NCI-H1105 (cell line): ENCODE data around the gene P2RX1.
"Not testable (repeated sequence)": the region's sequence is repeated elsewhere in the genome, so short reads cannot be mapped to it uniquely, and the experiment has no call there.

Experiments
- DNase-seq: peaks from one replicate; lab custom pipeline; 2025; lab: John Stamatoyannopoulos, UW

The P2RX1 gene

GRCh38 chr17:3951420-3951819 lies 35.2 kb upstream of the P2RX1 start:
- no peak for DNase-seq

GRCh38 chr17:3951003-3951402 lies 34.7 kb upstream of the P2RX1 start:
- no peak for DNase-seq

DNA sequence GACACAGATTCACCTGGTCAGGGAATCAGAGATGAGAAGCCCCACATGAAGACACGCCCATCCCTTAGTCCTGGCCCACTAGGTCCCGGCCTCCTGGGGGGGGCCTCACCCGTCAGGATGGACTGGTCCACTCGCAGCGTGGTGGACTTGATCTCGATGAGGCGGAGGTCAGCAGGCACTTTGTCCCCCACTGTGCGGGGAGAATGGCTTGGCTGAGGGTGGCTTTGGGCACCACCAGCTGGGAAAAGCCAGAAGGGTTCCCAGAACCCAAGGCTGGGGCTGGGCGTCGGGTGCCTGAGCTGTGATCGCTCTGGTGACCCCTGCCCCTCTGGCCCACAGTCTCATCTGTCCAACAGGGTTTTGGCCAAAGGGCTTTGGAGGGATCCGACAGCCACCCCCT lies 34.3 kb upstream of the P2RX1 start:
- no peak for DNase-seq

GRCh38 chr17:3949418-3949817 lies 33.2 kb upstream of the P2RX1 start:
- DNase-seq = no peak

DNA sequence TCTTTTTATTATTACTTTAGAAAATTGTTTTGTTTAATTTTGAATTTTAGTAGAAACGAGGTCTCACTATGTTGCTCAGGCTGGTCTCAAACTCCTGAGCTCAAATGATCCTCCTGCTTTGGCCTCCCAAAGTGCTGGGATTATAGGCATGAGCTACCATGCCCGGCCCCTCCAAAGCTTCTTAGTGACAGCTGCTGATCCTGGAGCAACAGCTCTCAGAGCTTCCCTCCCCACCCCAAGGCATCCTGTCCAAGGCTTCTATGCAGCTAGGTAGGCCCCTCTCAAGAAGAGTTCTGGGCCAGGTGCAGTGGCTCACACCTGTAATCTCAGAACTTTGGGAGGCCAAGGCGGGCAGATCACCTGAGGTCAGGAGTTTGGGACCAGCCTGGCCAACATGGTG lies 32.3 kb upstream of the P2RX1 start:
- not testable (repeated sequence) for DNase-seq

DNA sequence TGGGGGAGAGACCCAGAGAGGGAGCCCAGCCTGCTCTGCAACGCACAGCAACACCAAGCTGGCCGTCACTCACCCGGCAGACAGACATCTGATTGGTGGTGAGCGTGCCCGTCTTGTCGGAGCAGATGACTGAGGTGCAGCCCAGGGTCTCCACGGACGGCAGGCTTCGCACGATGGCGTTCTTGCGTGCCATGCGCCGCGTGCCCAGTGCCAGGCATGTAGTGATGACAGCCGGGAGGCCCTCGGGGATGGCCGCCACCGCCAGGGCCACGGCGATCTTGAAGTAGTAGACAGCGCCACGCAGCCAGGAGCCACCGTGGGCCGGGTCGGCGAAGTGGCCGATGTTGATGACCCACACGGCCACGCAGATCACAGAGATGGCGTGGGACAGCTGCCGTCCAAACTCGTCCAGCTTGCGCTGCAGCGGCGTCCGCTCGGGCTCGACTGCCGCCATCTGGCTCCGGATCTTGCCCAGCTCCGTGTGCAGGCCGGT lies 31.1 kb upstream of the P2RX1 start:
- no peak for DNase-seq

DNA sequence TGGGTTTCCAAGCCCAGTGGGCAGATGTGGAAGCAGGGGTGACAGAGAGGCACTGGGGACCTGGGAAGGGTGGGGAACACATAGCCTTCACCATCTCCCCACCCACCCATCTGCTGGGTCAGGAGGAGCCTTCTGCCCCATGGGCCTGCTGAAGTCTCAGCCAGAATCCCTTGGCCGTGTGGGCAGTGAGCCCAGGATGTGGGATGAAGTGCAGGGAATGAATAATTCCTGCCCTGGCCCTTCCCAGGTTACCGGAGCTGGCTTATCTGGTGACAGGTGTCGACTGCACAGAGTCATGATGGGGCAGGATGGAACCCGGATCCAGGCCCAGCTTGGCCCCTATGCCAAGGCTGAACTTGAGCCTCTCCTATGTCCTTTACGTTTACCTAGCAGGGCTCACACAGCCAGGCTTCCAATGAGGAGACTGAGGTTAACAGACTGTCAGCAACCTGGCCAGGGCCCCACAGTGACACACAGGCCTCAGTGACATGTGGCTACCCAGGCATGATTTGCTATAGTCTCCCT lies 30.5 kb upstream of the P2RX1 start:
- DNase-seq = no peak

GRCh38 chr17:3944485-3945388 lies 28.5 kb upstream of the P2RX1 start:
- no peak for DNase-seq

GRCh38 chr17:3943240-3943891 lies 27.1 kb upstream of the P2RX1 start:
- DNase-seq = no peak

GRCh38 chr17:3940965-3941698 lies 24.9 kb upstream of the P2RX1 start:
- DNase-seq = no peak

DNA sequence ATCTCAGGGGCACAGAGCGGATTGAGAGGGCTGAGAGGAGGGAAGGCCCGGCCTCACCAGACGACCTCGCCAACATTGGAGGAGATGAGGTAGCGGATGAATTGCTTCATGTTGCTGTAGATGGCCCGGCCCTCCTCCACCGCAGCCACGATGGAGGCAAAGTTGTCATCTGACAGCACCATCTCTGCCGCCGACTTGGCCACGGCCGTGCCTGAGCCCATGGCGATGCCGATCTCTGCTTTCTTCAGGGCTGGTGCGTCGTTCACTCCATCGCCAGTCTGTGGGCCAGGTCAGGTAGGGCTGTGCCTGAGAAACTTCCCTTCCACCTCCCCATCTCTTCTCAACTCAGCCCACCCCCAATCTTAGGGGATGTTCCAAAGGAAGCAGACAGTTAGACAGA lies 21.1 kb upstream of the P2RX1 start:
- no peak for DNase-seq

DNA sequence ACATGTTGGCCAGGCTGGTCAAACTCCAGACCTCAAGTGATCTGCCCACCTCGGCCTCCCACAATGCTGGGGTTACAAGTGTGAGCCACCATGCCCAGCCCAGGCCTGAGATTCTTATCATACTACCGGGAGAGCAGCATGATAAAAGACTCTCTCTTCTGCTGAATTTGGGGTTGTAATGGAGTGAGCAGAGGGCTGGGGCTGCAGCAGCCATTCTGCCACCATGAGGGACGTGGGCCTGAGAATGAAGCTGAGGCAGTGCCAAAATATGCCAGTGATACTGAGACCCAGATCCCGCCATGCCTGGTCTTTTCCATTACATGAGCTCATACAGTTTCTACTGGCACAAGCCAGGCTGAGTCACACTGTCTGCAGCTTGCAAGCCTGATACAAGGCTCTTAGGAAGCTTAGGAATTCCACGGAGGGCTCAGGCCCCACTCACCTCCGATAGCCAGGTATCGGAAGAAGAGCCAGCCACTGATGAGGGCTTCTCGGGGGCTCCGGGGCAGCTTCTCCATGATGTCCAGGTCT lies 19.6 kb upstream of the P2RX1 start:
- DNase-seq = no peak

- DNase-seq = peak; percentile 25
Measured at GRCh38 chr17:3935140-3935542, 18.9 kb upstream of the P2RX1 start.

- no peak for DNase-seq
Measured at GRCh38 chr17:3929764-3930163, 13.5 kb upstream of the P2RX1 start.

- no peak for DNase-seq
Measured at GRCh38 chr17:3929181-3929580, 12.9 kb upstream of the P2RX1 start.

- no peak for DNase-seq
Measured at GRCh38 chr17:3928406-3928805, 12.1 kb upstream of the P2RX1 start.

GRCh38 chr17:3927628-3928340 lies 11.5 kb upstream of the P2RX1 start:
- no peak for DNase-seq

DNA sequence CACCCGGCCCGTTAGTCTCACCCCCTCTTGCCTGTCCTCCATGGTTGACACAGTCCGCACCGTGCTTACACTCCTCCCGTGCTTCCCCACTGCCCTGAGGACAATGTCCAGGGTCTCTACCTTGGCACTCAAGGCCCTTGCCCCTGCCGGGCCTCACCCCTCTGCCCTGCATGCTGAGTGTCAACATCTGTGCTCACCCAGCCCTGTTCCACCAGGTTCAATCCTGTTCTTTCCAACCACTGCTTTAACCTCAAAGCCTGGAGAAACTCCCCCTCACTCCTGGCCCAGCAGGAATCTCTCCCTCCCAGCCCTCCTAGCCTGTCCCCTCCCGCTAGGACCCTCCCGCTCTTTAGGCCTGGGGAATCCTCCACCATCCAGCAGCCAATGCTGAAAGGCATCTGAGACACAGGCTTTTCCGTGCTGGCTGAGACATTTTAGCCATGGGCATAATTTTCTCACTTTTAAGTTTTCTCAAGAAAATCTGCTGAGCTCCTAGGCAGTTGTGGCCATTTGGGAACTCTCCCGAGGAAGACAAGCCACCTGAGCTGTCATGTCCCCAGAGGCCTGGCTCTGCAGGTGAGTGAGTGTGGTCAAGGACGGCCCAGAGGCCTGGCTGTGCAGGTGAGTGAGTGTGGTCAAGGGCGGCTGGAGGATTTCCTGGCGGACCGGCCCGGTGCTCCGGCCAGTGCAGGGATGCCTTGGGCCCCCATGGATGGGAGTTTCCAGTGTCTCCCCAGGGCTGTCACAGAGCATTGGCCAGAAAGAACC lies 10.8 kb upstream of the P2RX1 start:
- no peak for DNase-seq

GRCh38 chr17:3925684-3926485 lies 9.6 kb upstream of the P2RX1 start:
- DNase-seq = no peak
